Natural killer cell (primary cell): ENCODE data around the gene IGFBP7. TPM values are rescaled to one million over a fixed set of nuclear protein-coding genes. Genes with fewer than 3 reads are reported as not detected.

Experiments
- ATAC-seq, 3 donors: fragments of 150-1000 bp in 2 of 3; fragments of 200-7000 bp in 1 of 3; cut with Tn5 transposase; 1 replicate in 1 of 3; 2 replicates in 2 of 3; pipeline ENCODE4 v1.10.0; 2021; ENCODE audit warnings: mild to moderate bottlenecking in 2 of 3, moderate library complexity in 2 of 3
- DNase-seq, 2 donors: peaks; one replicate each; pipeline versions ENCODE4 v3.0.0 to v3.0.0-alpha.2; 2013 to 2021; ENCODE audit warnings: mixed read lengths in 1 of 2
- H3K27ac ChIP-seq: one replicate; pipeline ENCODE4 v1.5.1; 2013; ENCODE audit warnings: mild to moderate bottlenecking, low read length
- H3K27me3 ChIP-seq: one replicate; pipeline ENCODE4 v1.6.1; 2013; ENCODE audit warnings: low read length; ENCODE audit not compliant: control insufficient read depth, insufficient read depth
- H3K36me3 ChIP-seq: one replicate; pipeline ENCODE4 v1.6.1; 2013; ENCODE audit warnings: low read length; ENCODE audit not compliant: control insufficient read depth, insufficient read depth
- H3K4me1 ChIP-seq: one replicate; pipeline ENCODE4 v1.6.1; 2013; ENCODE audit warnings: low read length; ENCODE audit not compliant: control insufficient read depth, insufficient read depth
- H3K4me3 ChIP-seq: one replicate; pipeline ENCODE4 v1.5.1; 2013; ENCODE audit warnings: low read length
- H3K9me3 ChIP-seq: one replicate; pipeline ENCODE4 v1.6.1; 2013; ENCODE audit warnings: low read length; ENCODE audit not compliant: control insufficient read depth, insufficient read depth
- H3K27ac Mint-ChIP-seq, 2 donors: one replicate each; pipeline ENCODE4 v1.8.0; 2022; ENCODE audit warnings: mild to moderate bottlenecking in 2 of 2, mixed read lengths in 2 of 2, moderate library complexity in 1 of 2
- H3K27me3 Mint-ChIP-seq, 2 donors: one replicate each; pipeline ENCODE4 v1.8.0; 2022; ENCODE audit warnings: low read depth in 2 of 2, mixed read lengths in 2 of 2
- H3K36me3 Mint-ChIP-seq: one replicate; pipeline ENCODE4 v1.8.0; 2022; ENCODE audit warnings: mixed read lengths
- H3K4me1 Mint-ChIP-seq, 2 donors: one replicate each; pipeline ENCODE4 v1.8.0; 2022; ENCODE audit warnings: mixed read lengths in 2 of 2
- H3K4me3 Mint-ChIP-seq: one replicate; pipeline ENCODE4 v1.8.0; 2022; ENCODE audit warnings: mild to moderate bottlenecking, moderate library complexity, mixed read lengths
- H3K9me3 Mint-ChIP-seq, 2 donors: one replicate each; pipeline ENCODE4 v1.8.0; 2022; ENCODE audit warnings: mixed read lengths in 2 of 2
- WGBS: methylation state at CpG from one replicate; pipeline ENCODE4 v1.1.7; 2013; ENCODE audit warnings: missing lambda C conversion rate; ENCODE audit not compliant: insufficient coverage; 5-methylcytosine and 5-hydroxymethylcytosine counted together
- intact Hi-C: fragments of 100-400 bp; cut with micrococcal nuclease; formaldehyde crosslinking; loops from one replicate; pipeline ENCODE4 v1.14.2; 2022
- total RNA-seq, 4 donors: library from RNA; stranded (reverse); fragments of 120-200 nt in 1 of 4; gene quantifications; one replicate each; pipeline versions ENCODE4 v1.2.3 to v1.2.4, GENCODE V29; 2013 to 2022
- TF ChIP-seq, protein P1 (sequence below): fragments of 200-600 bp; IDR thresholded peaks from one replicate; pipeline ENCODE4 v1.8.0; 2022; ENCODE audit warnings: antibody characterized with exemption

The IGFBP7 gene
- total RNA-seq, 3 donors from 2014 or later (not counting 1 experiment from before 2014, with no cell fraction given) = 88.8 to 107 (median 101) TPM

DNA sequence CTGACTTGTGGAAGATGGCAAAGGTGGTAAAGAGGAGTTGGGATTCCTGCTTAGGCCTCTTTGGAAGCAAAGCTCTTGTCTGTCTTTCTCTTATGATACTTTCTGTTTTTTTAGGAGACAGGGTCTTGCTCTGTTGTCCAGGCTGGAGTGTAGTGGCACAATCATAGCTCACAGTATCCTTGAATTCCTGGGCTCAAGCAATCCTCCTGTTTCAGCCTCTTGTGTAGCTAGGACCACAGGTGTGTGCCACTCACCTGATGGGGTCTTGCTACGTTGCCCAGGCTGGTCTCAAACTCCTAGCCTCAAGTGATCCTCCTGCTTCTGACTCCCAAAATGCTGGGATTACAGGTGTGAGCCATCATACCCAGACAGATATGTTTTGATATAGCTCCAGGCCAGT lies 19.3 kb upstream of the IGFBP7 start:
- no peak overlapping the region for H3K4me3 ChIP-seq
- peaks cover 2 to 6% of the 10 kb centered on the region in 2 donors for H3K9me3 Mint-ChIP-seq
- no peaks in the 10 kb centered on the region for H3K36me3 ChIP-seq
- 54% methylated on average over 1 of the region's 1 CpG for WGBS
- H3K27me3 ChIP-seq = no peaks in the 10 kb centered on the region
- no peaks in the 10 kb centered on the region for H3K27me3 Mint-ChIP-seq
- intact Hi-C loops = no loop called here
- ATAC-seq (no peak), DNase-seq (no peak)
- TF ChIP-seq, protein P1, sequence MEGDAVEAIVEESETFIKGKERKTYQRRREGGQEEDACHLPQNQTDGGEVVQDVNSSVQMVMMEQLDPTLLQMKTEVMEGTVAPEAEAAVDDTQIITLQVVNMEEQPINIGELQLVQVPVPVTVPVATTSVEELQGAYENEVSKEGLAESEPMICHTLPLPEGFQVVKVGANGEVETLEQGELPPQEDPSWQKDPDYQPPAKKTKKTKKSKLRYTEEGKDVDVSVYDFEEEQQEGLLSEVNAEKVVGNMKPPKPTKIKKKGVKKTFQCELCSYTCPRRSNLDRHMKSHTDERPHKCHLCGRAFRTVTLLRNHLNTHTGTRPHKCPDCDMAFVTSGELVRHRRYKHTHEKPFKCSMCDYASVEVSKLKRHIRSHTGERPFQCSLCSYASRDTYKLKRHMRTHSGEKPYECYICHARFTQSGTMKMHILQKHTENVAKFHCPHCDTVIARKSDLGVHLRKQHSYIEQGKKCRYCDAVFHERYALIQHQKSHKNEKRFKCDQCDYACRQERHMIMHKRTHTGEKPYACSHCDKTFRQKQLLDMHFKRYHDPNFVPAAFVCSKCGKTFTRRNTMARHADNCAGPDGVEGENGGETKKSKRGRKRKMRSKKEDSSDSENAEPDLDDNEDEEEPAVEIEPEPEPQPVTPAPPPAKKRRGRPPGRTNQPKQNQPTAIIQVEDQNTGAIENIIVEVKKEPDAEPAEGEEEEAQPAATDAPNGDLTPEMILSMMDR = no peak
- H3K4me1 Mint-ChIP-seq = peaks cover 0 to 7% of the 10 kb centered on the region in 2 donors
- H3K27ac Mint-ChIP-seq = no peak overlapping the region
- no peak overlapping the region for H3K27ac ChIP-seq
- H3K36me3 Mint-ChIP-seq = peaks cover 7% of the 10 kb centered on the region
- H3K4me1 ChIP-seq = no peaks in the 10 kb centered on the region
- H3K4me3 Mint-ChIP-seq = no peak overlapping the region
- H3K9me3 ChIP-seq = peaks cover 3% of the 10 kb centered on the region

DNA sequence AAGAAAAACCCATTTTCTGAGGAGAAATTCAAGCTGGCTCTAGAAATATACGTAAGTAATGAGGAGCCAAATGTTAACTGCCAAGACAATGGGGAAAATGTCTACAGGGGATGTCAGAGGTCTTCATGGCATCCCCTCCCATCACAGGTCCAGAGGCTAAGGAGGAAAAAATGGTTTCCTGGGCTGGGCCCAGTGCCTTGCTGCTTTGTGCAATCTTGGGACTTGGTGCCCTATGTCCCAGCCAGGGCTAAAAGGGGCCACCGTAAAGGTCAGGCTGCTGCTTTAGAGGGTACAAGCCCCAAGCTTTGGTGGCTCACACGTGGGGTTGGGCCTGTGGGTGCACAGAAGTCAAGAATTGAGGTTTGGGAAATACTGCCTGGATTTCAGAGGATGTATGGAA lies 17.2 kb upstream of the IGFBP7 start:
- no peaks in the 10 kb centered on the region for H3K27me3 ChIP-seq
- Mint-ChIP-seq H3K36me3 (peaks cover 7% of the 10 kb centered on the region), H3K4me1 (peaks cover under 1 to 6% of the 10 kb centered on the region in 2 donors), H3K27me3 (no peaks in the 10 kb centered on the region), H3K4me3 (no peak overlapping the region), H3K9me3 (peaks cover 2 to 6% of the 10 kb centered on the region in 2 donors), H3K27ac (no peak overlapping the region)
- no peak overlapping the region for H3K4me3 ChIP-seq
- no peaks in the 10 kb centered on the region for H3K4me1 ChIP-seq
- ATAC-seq = no peak
- TF ChIP-seq, protein P1 = no peak
- peaks cover 3% of the 10 kb centered on the region for H3K9me3 ChIP-seq
- WGBS = 70% methylated on average over 3 of the region's 3 CpGs
- no peaks in the 10 kb centered on the region for H3K36me3 ChIP-seq
- intact Hi-C loops = no loop called here
- no peak overlapping the region for H3K27ac ChIP-seq
- DNase-seq = no peak

DNA sequence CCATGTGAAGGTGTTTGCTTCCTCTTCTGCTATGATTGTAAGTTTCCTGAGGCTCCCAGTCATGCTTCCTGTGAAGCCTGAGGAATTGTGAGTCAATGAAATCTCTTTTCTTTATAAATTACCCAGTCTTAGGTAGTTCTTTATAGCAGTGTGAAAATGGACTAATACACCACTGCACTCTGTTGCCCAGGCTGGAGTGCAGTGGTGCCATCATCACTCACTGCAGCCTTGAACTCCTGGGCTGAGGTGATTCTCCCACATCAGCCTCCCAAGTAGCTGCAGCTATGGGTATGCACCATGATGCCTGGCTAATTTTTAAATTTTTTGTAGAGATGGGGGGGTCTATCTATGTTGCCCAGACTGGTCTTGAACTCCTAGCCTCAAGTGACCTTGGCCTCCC lies 15.8 kb upstream of the IGFBP7 start:
- TF ChIP-seq, protein P1 = no peak
- peaks cover 7% of the 10 kb centered on the region for H3K36me3 Mint-ChIP-seq
- no peaks in the 10 kb centered on the region for H3K36me3 ChIP-seq
- no peak overlapping the region for H3K27ac Mint-ChIP-seq
- H3K27ac ChIP-seq = no peak overlapping the region
- H3K4me1 ChIP-seq = no peaks in the 10 kb centered on the region
- peaks cover 2 to 6% of the 10 kb centered on the region in 2 donors for H3K9me3 Mint-ChIP-seq
- ATAC-seq = no peak
- intact Hi-C loops = no loop called here
- no peaks in the 10 kb centered on the region for H3K27me3 ChIP-seq
- H3K27me3 Mint-ChIP-seq = no peaks in the 10 kb centered on the region
- no peak overlapping the region for H3K4me3 ChIP-seq
- H3K4me1 Mint-ChIP-seq = peaks cover 0 to 6% of the 10 kb centered on the region in 2 donors
- H3K9me3 ChIP-seq = peaks cover 3% of the 10 kb centered on the region
- no peak for DNase-seq
- H3K4me3 Mint-ChIP-seq = no peak overlapping the region

DNA sequence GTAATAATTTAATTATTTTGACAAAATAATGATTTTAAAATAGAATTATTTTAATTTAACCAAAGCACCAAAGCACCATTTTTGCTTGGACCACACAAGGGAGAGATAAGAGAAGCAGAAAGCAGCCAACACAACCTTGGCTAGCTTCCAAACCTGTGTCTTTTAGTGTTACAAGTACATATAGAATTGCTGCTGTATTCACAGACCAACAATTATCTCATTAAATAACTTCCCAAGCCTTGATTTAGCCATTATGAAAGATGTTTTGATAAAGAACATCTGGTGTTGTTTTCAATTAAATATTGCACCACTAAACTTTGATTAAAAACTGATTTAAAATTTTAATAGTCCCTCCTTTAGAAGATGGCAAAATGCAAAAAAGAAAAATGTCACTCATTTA lies 14.0 kb upstream of the IGFBP7 start:
- ATAC-seq = no peak
- no peaks in the 10 kb centered on the region for H3K27me3 Mint-ChIP-seq
- H3K4me1 Mint-ChIP-seq = peaks cover 2 to 14% of the 10 kb centered on the region in 2 donors
- intact Hi-C loops = no loop called here
- H3K4me3 ChIP-seq = no peak overlapping the region
- H3K9me3 Mint-ChIP-seq = peaks cover 2 to 6% of the 10 kb centered on the region in 2 donors
- no peaks in the 10 kb centered on the region for H3K27me3 ChIP-seq
- H3K9me3 ChIP-seq = peaks cover 3% of the 10 kb centered on the region
- H3K36me3 ChIP-seq = no peaks in the 10 kb centered on the region
- no peaks in the 10 kb centered on the region for H3K4me1 ChIP-seq
- H3K36me3 Mint-ChIP-seq = peaks cover 7% of the 10 kb centered on the region
- no peak overlapping the region for H3K4me3 Mint-ChIP-seq
- no peak overlapping the region for H3K27ac ChIP-seq
- no peak overlapping the region for H3K27ac Mint-ChIP-seq
- TF ChIP-seq, protein P1 = no peak
- no peak for DNase-seq
